Natural killer cell treated with Interleukin-12 subunit alpha and Interleukin-12 subunit beta and Interleukin-15 and Interleukin-18, amount 100 ng/mL, for 72 hours (primary cell): ENCODE data around the gene SP110. TPM values are rescaled to one million over a fixed set of nuclear protein-coding genes. Genes with fewer than 3 reads are reported as not detected.
A peak's percentile ranks its signal among the peaks of the same experiment; 100 is the strongest.

ENCODE experiments used
- ATAC-seq, 2 donors: fragments of 150-1000 bp; cut with Tn5 transposase in 1 of 2; sonication (Bioruptor Pico), chemical (Tn5 transposase) in 1 of 2; 2 replicates each; pipeline ENCODE4 v1.10.0; 2021
- DNase-seq: peaks from one replicate; pipeline ENCODE4 v3.0.0; 2022; ENCODE audit warnings: low spot score
- H3K27ac Mint-ChIP-seq, 2 donors: 1 replicate in 1 of 2; 2 replicates in 1 of 2; pipeline ENCODE4 v1.8.0; 2022; ENCODE audit warnings: mixed read lengths in 2 of 2, mild to moderate bottlenecking in 1 of 2, moderate library complexity in 1 of 2
- H3K27me3 Mint-ChIP-seq, 2 donors: 1 replicate in 1 of 2; 2 replicates in 1 of 2; pipeline ENCODE4 v1.8.0; 2022; ENCODE audit warnings: mixed read lengths in 2 of 2
- H3K36me3 Mint-ChIP-seq: one replicate; pipeline ENCODE4 v1.8.0; 2022; ENCODE audit warnings: mixed read lengths
- H3K4me1 Mint-ChIP-seq, 2 donors: 1 replicate in 1 of 2; 2 replicates in 1 of 2; pipeline ENCODE4 v1.8.0; 2022; ENCODE audit warnings: low read depth in 2 of 2, mixed read lengths in 2 of 2, mild to moderate bottlenecking in 1 of 2
- H3K4me3 Mint-ChIP-seq: one replicate; pipeline ENCODE4 v1.8.0; 2022; ENCODE audit warnings: mixed read lengths
- H3K9me3 Mint-ChIP-seq: 2 replicates; pipeline ENCODE4 v1.8.0; 2022; ENCODE audit warnings: mixed read lengths
- total RNA-seq, 2 donors: library from RNA; stranded (reverse); gene quantifications; one replicate each; pipeline ENCODE4 v1.2.3, GENCODE V29; 2022

SP110 gene
- total RNA-seq, 2 donors from 2014 or later, result 71.5 to 85.8 TPM

DNA sequence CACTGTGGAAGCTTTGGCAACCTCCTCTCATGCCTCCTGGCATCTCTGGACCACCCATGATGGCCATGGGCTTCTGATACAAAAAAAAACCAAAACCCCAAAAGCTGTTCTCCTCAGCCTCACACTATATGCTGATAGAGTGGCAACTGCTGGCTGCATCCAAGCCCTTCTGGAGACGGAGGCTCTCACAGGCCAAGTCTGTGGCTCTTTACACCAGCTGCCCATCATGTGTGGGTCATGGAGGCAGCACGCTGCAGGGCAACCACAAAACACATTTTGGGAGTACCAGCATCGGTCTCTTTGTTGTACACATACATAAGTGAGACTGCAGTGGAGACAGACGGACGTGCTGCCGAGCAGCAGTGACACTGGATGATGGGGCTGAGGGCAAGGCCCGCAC lies 45.3 kb downstream of the SP110 start:
- no peaks in the 10 kb centered on the region for H3K27me3 Mint-ChIP-seq
- no peak for ATAC-seq
- H3K4me3 Mint-ChIP-seq, result no peak overlapping the region
- H3K9me3 Mint-ChIP-seq, result no peaks in the 10 kb centered on the region
- H3K27ac Mint-ChIP-seq, result no peak overlapping the region
- peaks cover 18% of the 10 kb centered on the region for H3K36me3 Mint-ChIP-seq
- no peak for DNase-seq
- H3K4me1 Mint-ChIP-seq, result peaks cover 5 to 9% of the 10 kb centered on the region in 2 donors

DNA sequence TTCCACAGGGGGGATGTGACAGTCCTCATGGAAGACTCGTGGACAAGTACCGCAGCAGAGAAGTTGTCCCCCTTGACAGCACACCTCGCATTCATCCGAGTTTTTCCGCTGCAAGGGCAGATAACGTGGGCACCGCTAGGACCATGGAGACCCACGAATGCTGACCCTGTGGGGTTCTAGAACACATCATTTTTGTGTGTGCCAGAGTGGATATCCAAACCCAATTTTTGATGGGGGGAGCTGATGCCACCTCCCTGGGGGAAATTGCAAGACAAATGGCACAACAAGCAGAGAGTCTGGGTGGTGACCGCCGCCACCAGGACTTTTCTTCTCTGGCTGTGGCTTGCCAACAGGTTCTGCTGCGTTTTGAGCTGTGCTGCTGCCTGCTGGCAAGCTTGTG lies 46.9 kb downstream of the SP110 start:
- peaks cover 5 to 9% of the 10 kb centered on the region in 2 donors for H3K4me1 Mint-ChIP-seq
- no peaks in the 10 kb centered on the region for H3K27me3 Mint-ChIP-seq
- peaks cover 25% of the 10 kb centered on the region for H3K36me3 Mint-ChIP-seq
- no peak overlapping the region for H3K27ac Mint-ChIP-seq
- H3K9me3 Mint-ChIP-seq, result no peaks in the 10 kb centered on the region
- ATAC-seq (no peak), DNase-seq (no peak)
- no peak overlapping the region for H3K4me3 Mint-ChIP-seq

DNA sequence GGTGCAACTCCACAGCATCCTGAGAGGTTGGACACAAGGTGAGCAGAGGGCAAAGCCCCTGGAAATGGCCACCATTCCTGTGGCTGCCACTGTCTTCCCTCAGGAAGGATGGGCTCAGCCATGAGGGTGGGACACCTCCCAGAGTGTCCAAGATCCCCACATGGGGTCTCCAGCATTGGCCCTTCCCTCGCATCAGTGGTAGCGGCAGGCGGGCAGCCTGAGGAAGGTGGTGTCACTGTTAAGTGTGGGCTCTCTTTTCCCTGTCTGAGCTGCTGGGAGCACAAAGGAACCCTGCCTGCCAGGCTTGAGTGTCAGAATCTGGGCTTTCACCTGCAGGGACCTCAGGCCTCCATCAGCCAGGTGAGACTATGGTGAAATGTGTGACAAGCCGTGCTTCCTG lies 47.6 kb downstream of the SP110 start:
- no peak overlapping the region for H3K4me3 Mint-ChIP-seq
- no peak for DNase-seq

DNA sequence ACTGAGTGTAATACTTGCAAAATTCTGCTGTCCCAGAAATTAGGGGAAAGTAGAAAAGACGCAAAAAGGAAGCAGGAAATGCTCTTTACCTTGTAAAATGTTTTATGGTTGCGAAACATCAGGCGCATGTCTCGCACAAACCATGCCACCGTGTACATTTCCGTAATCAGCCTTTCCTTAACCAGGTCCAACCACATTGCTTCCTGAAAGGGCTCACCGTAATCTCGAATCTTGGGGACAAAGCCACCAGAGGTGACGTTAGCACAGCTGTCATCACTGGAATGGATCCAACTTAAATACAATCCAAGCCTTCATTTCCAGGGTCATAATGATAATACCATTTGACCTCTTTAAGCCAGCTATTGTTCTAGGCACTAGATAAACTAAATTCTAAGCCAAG lies 49.3 kb downstream of the SP110 start:
- H3K36me3 Mint-ChIP-seq, result peaks cover 18% of the 10 kb centered on the region
- ATAC-seq, result peak; percentile 51 to 65

More for the DNA sequence above, 47.6 kb downstream of the SP110 start:
- Mint-ChIP-seq H3K27ac (no peak overlapping the region), H3K9me3 (no peaks in the 10 kb centered on the region), H3K36me3 (peaks cover 19% of the 10 kb centered on the region), H3K27me3 (no peaks in the 10 kb centered on the region), H3K4me1 (peaks cover 5% of the 10 kb centered on the region in 2 donors)
- ATAC-seq, result no peak

DNA sequence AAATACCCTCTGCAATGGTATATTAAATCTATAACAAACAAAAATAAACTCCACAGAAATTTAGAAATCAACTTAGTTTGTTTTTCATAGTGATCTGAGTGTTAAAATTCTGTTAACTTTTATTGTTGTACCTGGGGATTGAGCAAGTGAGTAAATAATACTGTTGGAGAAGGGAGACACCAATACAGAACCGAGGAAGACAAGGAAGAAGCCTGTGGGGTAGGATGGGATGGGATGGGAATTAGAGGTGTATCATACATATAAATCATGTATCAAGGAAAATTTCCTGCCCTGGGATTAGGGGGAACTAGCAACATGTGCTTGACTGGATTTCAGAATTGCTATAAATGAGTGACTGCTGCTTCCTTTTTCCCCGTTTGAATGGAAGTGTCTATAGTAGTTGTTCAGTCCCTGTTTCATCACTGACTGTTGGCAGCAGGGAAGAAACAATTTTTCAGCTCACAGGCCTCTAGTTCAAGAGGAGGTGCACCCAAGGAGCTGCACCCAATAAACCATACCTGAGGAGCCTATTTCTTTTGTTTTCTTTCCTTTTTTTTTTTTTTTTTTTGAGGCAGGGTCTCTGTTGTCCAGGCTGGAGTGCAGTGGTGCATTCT lies 53.1 kb downstream of the SP110 start:
- no peak overlapping the region for H3K4me3 Mint-ChIP-seq
- ATAC-seq, result no peak
- H3K27ac Mint-ChIP-seq, result no peak overlapping the region
- DNase-seq, result no peak
- peaks cover 18% of the 10 kb centered on the region for H3K36me3 Mint-ChIP-seq
- peaks cover 6 to 8% of the 10 kb centered on the region in 2 donors for H3K4me1 Mint-ChIP-seq
- H3K9me3 Mint-ChIP-seq, result no peaks in the 10 kb centered on the region
- H3K27me3 Mint-ChIP-seq, result no peaks in the 10 kb centered on the region

More for the DNA sequence above, 49.3 kb downstream of the SP110 start:
- peak overlapping the region; percentile 28 to 49 for H3K27ac Mint-ChIP-seq
- no peak for DNase-seq
- H3K4me3 Mint-ChIP-seq, result peak overlapping the region; percentile 19
- H3K27me3 Mint-ChIP-seq, result no peaks in the 10 kb centered on the region
- no peaks in the 10 kb centered on the region for H3K9me3 Mint-ChIP-seq
- peaks cover 5% of the 10 kb centered on the region in 2 donors for H3K4me1 Mint-ChIP-seq

DNA sequence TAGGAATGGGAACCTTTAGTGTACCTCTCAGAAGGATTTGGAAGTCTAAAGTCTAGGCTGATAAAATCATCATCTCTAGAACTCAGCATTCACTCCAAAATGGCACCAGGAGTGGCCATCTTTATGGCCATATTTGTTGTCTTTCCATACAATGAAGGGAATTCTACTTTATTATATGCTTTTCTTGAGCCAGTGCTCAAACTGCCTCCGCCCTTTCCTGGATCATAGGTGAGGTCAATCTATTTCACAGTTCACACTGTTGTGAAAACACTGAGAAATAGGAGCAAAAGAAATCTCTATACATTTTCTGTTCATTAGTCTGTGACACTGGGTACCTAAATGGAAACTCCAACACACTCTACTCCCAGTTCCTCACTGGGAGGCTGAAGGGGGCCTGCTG lies 55.6 kb downstream of the SP110 start:
- H3K9me3 Mint-ChIP-seq, result no peaks in the 10 kb centered on the region
- no peak for DNase-seq
- peaks cover 8 to 11% of the 10 kb centered on the region in 2 donors for H3K4me1 Mint-ChIP-seq
- no peak for ATAC-seq
- no peaks in the 10 kb centered on the region for H3K27me3 Mint-ChIP-seq
- H3K4me3 Mint-ChIP-seq, result no peak overlapping the region
- no peak overlapping the region for H3K27ac Mint-ChIP-seq
- H3K36me3 Mint-ChIP-seq, result peaks cover 13% of the 10 kb centered on the region

DNA sequence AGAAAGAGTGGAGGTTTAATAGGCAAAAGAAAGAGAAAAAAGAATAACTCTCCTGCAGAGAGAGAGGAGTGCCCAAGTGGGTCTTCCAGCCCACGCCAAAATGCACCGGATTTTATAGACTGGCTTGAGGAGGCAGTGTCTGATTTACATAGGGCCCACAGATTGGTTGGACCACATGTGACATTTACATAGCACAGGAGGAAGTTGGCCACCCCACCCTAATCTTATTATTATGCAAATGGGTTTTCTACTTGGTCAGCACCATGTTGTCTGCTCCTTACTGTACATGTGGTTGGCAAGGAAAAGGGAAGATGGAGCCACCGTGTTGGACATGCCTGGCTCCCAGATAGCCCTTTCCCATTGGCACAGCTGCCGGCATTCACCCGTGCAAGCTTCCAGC lies 56.8 kb downstream of the SP110 start:
- Mint-ChIP-seq H3K27ac (no peak overlapping the region), H3K9me3 (no peaks in the 10 kb centered on the region), H3K27me3 (no peaks in the 10 kb centered on the region), H3K4me3 (no peak overlapping the region), H3K36me3 (peaks cover 6% of the 10 kb centered on the region), H3K4me1 (peaks cover 8 to 11% of the 10 kb centered on the region in 2 donors)
- ATAC-seq, result no peak
- no peak for DNase-seq

DNA sequence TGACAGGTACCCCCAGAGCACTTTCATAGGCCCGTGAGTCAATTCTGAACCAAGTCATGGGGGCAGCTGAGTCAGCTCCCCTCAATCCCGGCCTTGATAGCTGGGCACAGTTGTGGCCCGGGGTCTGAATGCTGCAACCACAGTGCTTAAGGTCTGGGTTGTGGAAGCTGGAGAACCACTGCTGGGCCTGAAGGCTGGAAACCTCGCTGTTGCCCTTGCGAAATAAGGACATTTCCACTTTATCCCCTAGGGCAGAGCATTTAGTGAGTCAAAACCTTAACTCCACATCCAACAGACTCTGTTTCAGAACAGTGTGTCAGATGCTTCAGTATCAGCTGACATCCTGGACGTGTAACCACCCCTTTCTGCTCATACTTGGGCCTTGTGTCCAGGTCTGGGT lies 58.6 kb downstream of the SP110 start:
- Mint-ChIP-seq H3K27ac (peak overlapping the region in 1 of 2 donors; percentile 42), H3K4me1 (peaks cover 8 to 11% of the 10 kb centered on the region in 2 donors), H3K36me3 (peaks cover under 1% of the 10 kb centered on the region), H3K27me3 (no peaks in the 10 kb centered on the region), H3K4me3 (no peak overlapping the region), H3K9me3 (no peaks in the 10 kb centered on the region)
- ATAC-seq (peak; percentile 60 to 66), DNase-seq (no peak)

DNA sequence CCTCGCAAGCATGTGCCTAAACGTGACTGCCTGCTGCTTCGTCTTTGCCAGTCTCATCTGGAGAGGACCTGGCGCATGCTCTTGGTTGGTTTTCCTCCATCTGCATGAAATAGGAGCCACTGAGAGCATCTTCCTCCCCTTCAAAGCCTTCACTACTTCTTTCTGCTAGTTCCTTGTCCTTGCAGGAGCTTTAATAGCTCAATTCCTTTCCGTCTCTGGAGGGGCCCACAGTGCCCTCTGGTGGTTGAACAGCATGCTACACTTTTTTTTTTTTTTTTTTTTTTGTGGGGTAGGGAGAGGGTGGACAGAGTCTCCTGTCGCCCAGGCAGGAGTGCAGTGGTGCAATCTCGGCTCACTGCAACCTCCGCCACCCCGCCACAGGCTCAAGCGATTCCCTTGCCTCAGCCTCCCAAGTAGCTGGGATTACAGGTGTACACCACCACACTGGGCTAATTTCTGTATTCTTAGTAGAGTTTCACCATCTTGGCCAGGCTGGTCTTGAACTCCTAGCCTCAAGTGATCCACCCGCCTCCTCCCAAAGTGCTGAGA lies 59.6 kb downstream of the SP110 start:
- DNase-seq (no peak), ATAC-seq (peak in 1 of 2 donors; percentile 64)
- H3K27me3 Mint-ChIP-seq, result no peaks in the 10 kb centered on the region
- H3K4me3 Mint-ChIP-seq, result no peak overlapping the region
- H3K4me1 Mint-ChIP-seq, result peaks cover 8 to 11% of the 10 kb centered on the region in 2 donors
- no peak overlapping the region for H3K27ac Mint-ChIP-seq
- no peaks in the 10 kb centered on the region for H3K36me3 Mint-ChIP-seq
- H3K9me3 Mint-ChIP-seq, result no peaks in the 10 kb centered on the region

DNA sequence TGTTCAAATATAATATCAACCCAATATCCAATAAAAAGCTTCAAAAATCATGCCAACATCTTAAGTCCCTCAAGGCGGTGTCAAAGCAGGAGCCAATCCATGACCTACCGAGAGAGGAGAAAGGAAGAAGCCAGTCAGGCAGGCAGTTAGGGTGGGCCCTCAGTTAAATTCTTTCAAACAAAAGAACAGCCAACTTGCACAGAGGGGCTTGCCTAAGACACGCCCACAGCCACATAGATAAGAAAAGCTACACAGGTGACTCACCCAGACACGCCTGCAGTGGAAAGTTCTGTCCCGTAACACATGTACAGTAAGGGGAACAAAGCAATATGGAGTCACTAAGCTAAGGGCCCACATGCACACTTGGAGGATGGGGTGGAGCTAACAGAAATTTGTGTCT lies 61.3 kb downstream of the SP110 start:
- H3K9me3 Mint-ChIP-seq, result no peaks in the 10 kb centered on the region
- H3K27ac Mint-ChIP-seq, result no peak overlapping the region
- ATAC-seq (no peak), DNase-seq (no peak)
- no peak overlapping the region for H3K4me3 Mint-ChIP-seq
- H3K27me3 Mint-ChIP-seq, result no peaks in the 10 kb centered on the region
- H3K36me3 Mint-ChIP-seq, result no peaks in the 10 kb centered on the region
- peaks cover 8% of the 10 kb centered on the region in 2 donors for H3K4me1 Mint-ChIP-seq

DNA sequence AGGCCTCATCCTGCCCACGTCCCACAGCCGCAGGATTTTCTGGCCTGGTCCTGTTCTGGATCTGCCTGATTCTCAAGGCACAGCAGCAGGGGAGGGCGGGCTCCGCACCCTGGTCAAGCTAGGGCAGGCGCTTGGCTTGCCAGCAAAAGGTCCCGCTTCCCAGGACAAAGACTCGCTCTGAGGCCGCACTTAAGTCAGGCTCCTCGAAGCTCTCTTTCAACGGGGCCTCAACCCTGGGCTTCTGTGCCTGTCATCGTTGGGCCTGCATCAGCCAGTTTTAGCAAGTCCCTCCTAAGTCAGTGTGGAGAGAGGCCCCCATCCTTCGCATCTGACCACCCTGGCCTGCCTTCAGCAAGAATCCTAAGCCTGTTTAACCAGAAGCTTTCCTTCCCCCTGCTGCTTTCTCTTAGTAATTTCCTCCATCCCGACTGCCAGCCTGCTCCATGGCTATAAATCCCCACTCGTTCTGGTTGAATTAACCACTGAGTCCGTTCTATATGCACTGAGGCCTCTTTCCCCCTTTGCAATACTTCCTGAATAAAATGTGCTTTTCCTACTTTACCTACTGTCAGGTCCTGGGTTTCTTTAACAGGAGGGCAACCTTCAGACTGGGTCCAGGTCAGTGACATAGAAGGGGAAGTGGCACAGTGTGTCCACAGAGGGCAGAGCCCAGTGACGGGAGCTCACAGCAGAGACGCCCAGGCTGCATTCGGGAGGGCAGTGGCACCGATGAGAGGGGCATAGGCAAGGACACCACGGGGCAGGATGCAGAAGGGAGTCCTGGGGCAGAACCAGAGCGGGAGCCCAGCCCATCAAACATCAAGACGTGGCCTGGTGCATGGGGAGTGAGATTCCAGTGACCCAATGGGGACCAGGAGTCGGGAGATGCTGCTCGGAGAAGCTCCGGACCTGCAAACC lies 62.7 kb downstream of the SP110 start:
- H3K4me3 Mint-ChIP-seq, result no peak overlapping the region
- no peaks in the 10 kb centered on the region for H3K9me3 Mint-ChIP-seq
- H3K27ac Mint-ChIP-seq, result no peak overlapping the region
- H3K36me3 Mint-ChIP-seq, result no peaks in the 10 kb centered on the region
- no peak for ATAC-seq
- no peaks in the 10 kb centered on the region for H3K27me3 Mint-ChIP-seq
- no peak for DNase-seq
- H3K4me1 Mint-ChIP-seq, result peaks cover 8% of the 10 kb centered on the region in 2 donors

DNA sequence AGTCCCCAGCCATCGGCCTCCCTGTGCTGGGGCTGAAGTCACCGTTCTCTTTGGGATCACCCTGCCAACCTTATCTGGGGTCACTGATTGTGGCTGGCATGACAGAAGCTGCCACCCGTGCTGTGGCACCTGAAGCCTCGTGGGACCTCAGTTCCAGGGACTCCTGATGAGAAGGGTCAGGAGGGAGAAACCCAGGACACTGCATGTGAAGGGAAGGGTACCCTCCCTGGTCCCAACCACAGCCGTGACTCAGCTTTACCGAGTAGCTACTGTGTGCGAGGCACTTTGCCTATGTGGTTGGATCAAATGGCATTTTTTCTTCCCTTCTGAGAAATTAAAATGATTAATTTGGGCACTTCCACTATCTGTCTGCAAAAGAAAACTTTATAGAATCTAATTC lies 64.4 kb downstream of the SP110 start:
- H3K27me3 Mint-ChIP-seq, result no peaks in the 10 kb centered on the region
- H3K4me1 Mint-ChIP-seq, result peaks cover 3 to 5% of the 10 kb centered on the region in 2 donors
- no peaks in the 10 kb centered on the region for H3K9me3 Mint-ChIP-seq
- H3K27ac Mint-ChIP-seq, result no peak overlapping the region
- no peak overlapping the region for H3K4me3 Mint-ChIP-seq
- DNase-seq (no peak), ATAC-seq (peak in 1 of 2 donors; percentile 16)
- H3K36me3 Mint-ChIP-seq, result no peaks in the 10 kb centered on the region

DNA sequence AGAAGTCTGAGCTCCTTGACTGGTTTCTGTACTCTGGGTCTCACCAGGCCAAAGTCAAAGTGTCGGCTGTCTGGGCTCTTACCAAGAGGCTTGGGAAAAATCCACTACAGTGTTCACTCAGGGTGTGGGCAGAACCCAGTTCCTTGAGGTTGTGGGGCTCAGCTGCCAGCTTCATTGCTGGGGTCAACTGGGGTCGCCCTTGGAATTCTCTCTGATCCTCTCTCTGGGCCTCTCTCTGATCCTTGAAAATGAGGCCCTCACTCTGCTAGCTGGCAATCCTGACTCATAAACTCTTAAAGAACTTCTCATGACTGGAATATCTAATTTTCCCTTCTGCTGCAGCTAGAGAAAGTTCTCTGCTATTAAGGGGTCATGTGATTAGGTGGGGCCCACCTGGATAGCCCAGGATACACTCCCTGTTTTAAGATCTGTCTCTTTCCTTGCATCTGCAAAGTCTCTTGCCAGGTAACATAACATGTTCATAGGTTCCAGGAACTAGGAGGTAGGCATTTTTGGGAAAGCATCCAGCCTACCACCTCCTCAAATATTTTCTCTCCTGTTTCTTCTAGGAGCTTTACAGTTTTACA lies 66.3 kb downstream of the SP110 start:
- no peak for DNase-seq
- H3K27me3 Mint-ChIP-seq, result no peaks in the 10 kb centered on the region
- no peaks in the 10 kb centered on the region for H3K36me3 Mint-ChIP-seq
- no peak overlapping the region for H3K4me3 Mint-ChIP-seq
- no peak overlapping the region for H3K27ac Mint-ChIP-seq
- H3K4me1 Mint-ChIP-seq, result no peaks in the 10 kb centered on the region
- ATAC-seq, result no peak
- H3K9me3 Mint-ChIP-seq, result no peaks in the 10 kb centered on the region

DNA sequence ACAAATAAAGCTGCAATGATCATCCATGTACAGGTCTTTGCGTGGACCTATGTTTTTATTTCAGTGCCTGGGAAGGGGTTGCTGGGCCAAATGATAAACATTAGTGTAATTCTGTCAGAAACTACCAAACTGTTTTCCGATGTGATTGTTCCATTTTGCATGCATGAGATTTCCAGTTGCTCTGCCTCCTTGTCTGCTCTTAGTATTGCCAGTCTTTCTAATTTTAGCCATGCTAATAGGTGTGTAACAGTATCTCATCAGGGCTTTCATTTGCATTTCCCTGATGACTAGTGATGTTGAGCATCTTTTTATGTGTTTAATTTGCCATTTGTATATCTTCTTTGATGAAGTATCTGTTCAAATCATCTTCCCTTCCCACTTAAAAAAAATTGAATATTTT lies 67.5 kb downstream of the SP110 start:
- Mint-ChIP-seq H3K9me3 (no peaks in the 10 kb centered on the region), H3K36me3 (no peaks in the 10 kb centered on the region), H3K4me1 (no peaks in the 10 kb centered on the region), H3K27ac (no peak overlapping the region), H3K27me3 (no peaks in the 10 kb centered on the region), H3K4me3 (no peak overlapping the region)
- DNase-seq (no peak), ATAC-seq (no peak)
